Mesothelial cell of epicardium (in vitro differentiated cells): ENCODE results near the gene REPIN1. TPM values are rescaled to one million over a fixed set of nuclear protein-coding genes. Genes with fewer than 3 reads are reported as not detected.

ENCODE experiments used
- DNase-seq, 2 experiments: peaks; one replicate each; pipeline ENCODE4 v3.0.0; 2021; ENCODE audit warnings: low spot score in 2 of 2; ENCODE audit not compliant: unreplicated experiment in 2 of 2
- H3K27ac Mint-ChIP-seq: 2 replicates; pipeline ENCODE4 v1.8.0; 2021; ENCODE audit warnings: mixed read lengths
- H3K27me3 Mint-ChIP-seq: 2 replicates; pipeline ENCODE4 v1.8.0; 2021; ENCODE audit warnings: low read depth, mixed read lengths
- H3K36me3 Mint-ChIP-seq: 2 replicates; pipeline ENCODE4 v1.8.0; 2021; ENCODE audit warnings: mixed read lengths
- H3K4me1 Mint-ChIP-seq: 2 replicates; pipeline ENCODE4 v1.8.0; 2021; ENCODE audit warnings: mixed read lengths
- H3K4me3 Mint-ChIP-seq: 2 replicates; pipeline ENCODE4 v1.8.0; 2021; ENCODE audit warnings: mild to moderate bottlenecking, moderate library complexity, mixed read lengths
- H3K9me3 Mint-ChIP-seq: 2 replicates; pipeline ENCODE4 v1.8.0; 2021; ENCODE audit warnings: mixed read lengths
- total RNA-seq: library from RNA; stranded (reverse); gene quantifications from 3 replicates; pipeline ENCODE4 v1.2.1, GENCODE V29; 2021
- TF ChIP-seq, protein P1 (sequence below): fragments of 200-600 bp; sonication (generic); IDR thresholded peaks from one replicate; pipeline ENCODE4 v1.5.0; 2021; ENCODE audit warnings: antibody characterized with exemption; ENCODE audit not compliant: unreplicated experiment

REPIN1 gene
- total RNA-seq, 1 donor from 2014 or later, result 148 TPM

DNA sequence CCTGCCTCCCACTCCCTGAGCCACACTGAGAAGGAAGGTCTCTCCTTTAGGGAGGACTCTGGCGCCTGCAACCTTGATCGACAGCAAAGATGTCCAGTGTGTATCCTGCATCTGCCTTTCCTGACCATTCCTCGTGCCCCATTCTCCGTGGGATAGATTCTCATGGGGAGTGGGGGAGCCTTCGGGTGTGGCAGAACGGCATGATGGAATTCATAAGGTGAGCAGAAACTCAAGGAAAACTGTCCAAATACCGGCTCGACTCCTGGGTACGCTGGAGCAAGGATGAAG is 26.6 kb upstream of the REPIN1 start:
- peaks cover 42% of the 10 kb centered on the region for H3K27me3 Mint-ChIP-seq
- peak overlapping the region; percentile 64 for H3K4me3 Mint-ChIP-seq
- H3K36me3 Mint-ChIP-seq, result peaks cover 3% of the 10 kb centered on the region
- no peak for DNase-seq
- peaks cover 11% of the 10 kb centered on the region for H3K9me3 Mint-ChIP-seq
- no peak overlapping the region for H3K27ac Mint-ChIP-seq
- TF ChIP-seq, protein P1, sequence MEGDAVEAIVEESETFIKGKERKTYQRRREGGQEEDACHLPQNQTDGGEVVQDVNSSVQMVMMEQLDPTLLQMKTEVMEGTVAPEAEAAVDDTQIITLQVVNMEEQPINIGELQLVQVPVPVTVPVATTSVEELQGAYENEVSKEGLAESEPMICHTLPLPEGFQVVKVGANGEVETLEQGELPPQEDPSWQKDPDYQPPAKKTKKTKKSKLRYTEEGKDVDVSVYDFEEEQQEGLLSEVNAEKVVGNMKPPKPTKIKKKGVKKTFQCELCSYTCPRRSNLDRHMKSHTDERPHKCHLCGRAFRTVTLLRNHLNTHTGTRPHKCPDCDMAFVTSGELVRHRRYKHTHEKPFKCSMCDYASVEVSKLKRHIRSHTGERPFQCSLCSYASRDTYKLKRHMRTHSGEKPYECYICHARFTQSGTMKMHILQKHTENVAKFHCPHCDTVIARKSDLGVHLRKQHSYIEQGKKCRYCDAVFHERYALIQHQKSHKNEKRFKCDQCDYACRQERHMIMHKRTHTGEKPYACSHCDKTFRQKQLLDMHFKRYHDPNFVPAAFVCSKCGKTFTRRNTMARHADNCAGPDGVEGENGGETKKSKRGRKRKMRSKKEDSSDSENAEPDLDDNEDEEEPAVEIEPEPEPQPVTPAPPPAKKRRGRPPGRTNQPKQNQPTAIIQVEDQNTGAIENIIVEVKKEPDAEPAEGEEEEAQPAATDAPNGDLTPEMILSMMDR, result no peak
- peaks cover 25% of the 10 kb centered on the region for H3K4me1 Mint-ChIP-seq

DNA sequence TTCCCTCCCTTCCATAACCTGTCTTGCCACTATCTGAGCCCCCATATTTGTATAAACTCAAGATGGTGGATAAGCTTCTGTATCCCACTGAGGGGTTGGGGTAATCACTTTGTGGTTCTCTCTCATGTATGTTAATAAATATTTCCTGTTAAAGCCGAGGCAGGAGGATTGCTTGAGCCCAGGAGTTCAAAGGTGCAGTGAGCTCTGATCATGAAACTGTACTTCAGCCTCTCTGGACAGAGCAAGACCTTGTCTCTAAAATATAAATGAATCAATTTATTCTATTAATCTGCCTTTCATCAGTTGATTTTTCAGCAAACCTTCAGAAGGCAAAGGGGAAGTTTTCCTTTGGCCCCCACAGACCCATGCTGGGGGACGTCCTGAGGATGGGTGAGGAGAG is 25.4 kb upstream of the REPIN1 start:
- no peak for DNase-seq
- no peak overlapping the region for H3K4me3 Mint-ChIP-seq
- H3K9me3 Mint-ChIP-seq, result peaks cover 11% of the 10 kb centered on the region
- peaks cover 42% of the 10 kb centered on the region for H3K27me3 Mint-ChIP-seq
- TF ChIP-seq, protein P1, result no peak
- H3K27ac Mint-ChIP-seq, result no peak overlapping the region
- H3K4me1 Mint-ChIP-seq, result peaks cover 23% of the 10 kb centered on the region
- peaks cover 3% of the 10 kb centered on the region for H3K36me3 Mint-ChIP-seq

DNA sequence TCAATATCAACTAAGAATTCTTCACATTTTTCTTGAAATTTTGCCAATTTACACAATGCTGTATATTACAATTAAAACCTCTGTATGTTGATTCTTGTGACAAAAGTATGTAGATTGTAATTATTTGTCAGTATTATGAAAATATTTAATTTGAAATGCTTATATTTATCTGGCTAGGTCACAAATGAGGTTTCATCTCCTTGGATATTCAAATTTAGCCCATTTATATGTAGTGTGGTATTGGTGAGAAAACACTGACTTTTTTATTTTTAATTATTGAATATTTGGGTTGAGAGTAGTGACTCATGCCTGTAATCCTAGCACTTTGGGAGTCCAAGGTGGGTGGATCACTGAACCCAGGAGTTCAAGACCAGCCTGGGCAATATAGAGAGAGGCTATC is 24.3 kb upstream of the REPIN1 start:
- H3K4me3 Mint-ChIP-seq, result no peak overlapping the region
- H3K27ac Mint-ChIP-seq, result no peak overlapping the region
- H3K36me3 Mint-ChIP-seq, result peaks cover 3% of the 10 kb centered on the region
- H3K9me3 Mint-ChIP-seq, result peaks cover 11% of the 10 kb centered on the region
- H3K4me1 Mint-ChIP-seq, result peaks cover 21% of the 10 kb centered on the region
- TF ChIP-seq, protein P1, result no peak
- no peak for DNase-seq
- peaks cover 41% of the 10 kb centered on the region for H3K27me3 Mint-ChIP-seq

DNA sequence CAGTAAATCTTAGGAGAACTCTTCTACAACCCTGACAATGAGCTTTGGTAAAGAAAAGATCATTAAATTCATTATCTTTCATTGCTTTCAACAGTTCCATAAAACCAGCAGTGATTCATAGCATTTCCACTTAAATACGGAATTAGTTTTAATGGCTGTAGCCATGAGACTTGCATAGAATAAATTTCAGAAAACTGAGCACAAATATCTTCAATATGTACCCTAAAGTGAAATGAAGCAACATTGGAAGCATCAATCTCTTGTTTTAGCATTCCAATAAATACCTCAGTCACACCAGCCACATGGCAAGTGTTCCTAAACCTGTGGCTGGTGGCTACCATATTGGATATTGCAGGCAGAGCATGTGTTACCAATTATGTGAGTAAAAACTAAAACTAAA is 23.6 kb upstream of the REPIN1 start:
- H3K4me3 Mint-ChIP-seq, result no peak overlapping the region
- TF ChIP-seq, protein P1, result no peak
- H3K27me3 Mint-ChIP-seq, result peaks cover 34% of the 10 kb centered on the region
- peaks cover 14% of the 10 kb centered on the region for H3K4me1 Mint-ChIP-seq
- peaks cover 3% of the 10 kb centered on the region for H3K36me3 Mint-ChIP-seq
- peaks cover 11% of the 10 kb centered on the region for H3K9me3 Mint-ChIP-seq
- no peak overlapping the region for H3K27ac Mint-ChIP-seq
- DNase-seq, result no peak

DNA sequence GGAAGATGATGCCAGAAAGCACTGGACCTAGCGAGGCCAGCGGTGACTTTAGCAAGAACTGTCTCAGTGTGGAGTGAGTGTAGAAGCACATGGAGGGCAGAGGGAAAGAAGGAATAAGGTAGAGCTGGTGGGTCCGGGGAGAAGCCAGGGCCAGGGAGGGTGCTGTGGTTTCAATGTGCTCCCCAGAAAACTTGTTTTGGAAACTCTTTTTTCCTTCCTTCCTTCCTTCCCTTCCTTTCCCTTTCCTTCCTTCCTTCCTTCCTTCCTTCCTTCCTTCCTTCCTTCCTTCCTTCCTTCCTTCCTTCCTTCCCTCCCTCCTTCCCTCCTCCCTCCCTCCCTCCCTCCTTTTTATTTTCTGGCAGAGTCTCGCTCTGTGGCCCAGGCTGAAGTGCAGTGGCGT is 21.7 kb upstream of the REPIN1 start:
- peaks cover 11% of the 10 kb centered on the region for H3K9me3 Mint-ChIP-seq
- TF ChIP-seq, protein P1, result no peak
- H3K36me3 Mint-ChIP-seq, result peaks cover 3% of the 10 kb centered on the region
- H3K27ac Mint-ChIP-seq, result no peak overlapping the region
- H3K4me3 Mint-ChIP-seq, result no peak overlapping the region
- no peak for DNase-seq
- H3K4me1 Mint-ChIP-seq, result peaks cover 4% of the 10 kb centered on the region
- peaks cover 20% of the 10 kb centered on the region for H3K27me3 Mint-ChIP-seq

DNA sequence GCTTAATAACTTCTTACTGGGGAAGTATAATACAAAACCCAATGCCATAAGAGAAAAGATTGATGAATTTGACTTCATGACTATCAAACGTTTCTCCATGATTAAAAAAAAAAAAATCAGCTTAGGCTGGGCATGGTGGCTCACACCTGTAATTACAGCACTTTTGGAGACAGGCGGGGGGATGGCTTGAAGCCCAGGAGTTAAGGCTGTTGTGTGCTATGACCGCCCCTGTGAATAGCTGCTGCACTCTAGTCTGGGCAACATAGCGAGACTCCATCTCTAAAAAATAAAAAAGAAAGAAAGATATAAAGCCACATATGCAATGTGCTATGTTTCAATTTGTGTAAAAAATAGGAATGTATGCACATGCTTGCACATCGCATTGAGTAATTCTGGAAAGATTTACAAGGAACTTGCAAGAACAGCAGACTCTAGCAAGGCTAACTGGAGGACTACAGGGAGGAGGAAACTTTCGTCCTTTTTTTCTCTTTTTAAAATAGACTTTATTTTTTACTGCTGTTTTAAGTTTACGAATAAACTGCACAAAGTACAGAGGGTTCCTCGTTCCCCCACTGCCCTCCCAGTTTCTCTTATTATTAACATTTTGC is 16.9 kb upstream of the REPIN1 start:
- H3K9me3 Mint-ChIP-seq, result no peaks in the 10 kb centered on the region
- H3K27ac Mint-ChIP-seq, result no peak overlapping the region
- TF ChIP-seq, protein P1, result no peak
- H3K36me3 Mint-ChIP-seq, result no peaks in the 10 kb centered on the region
- DNase-seq, result no peak
- H3K4me1 Mint-ChIP-seq, result no peaks in the 10 kb centered on the region
- H3K4me3 Mint-ChIP-seq, result no peak overlapping the region
- H3K27me3 Mint-ChIP-seq, result no peaks in the 10 kb centered on the region
